CD14-positive monocyte (primary cell): Measurements from ENCODE around the gene ANAPC10. TPM values are rescaled to one million over a fixed set of nuclear protein-coding genes. Genes with fewer than 3 reads are reported as not detected.
A peak's percentile ranks its signal among the peaks of the same experiment; 100 is the strongest.

Experiments
- DNase-seq, 3 donors: peaks; one replicate each; pipeline ENCODE4 v3.0.0-alpha.2; 2011 to 2022
- H2AFZ ChIP-seq: 2 replicates; pipeline ENCODE4 v1.6.0; 2012; ENCODE audit warnings: mild to moderate bottlenecking, low read depth, low read length, inconsistent platforms; ENCODE audit not compliant: insufficient read depth, poor library complexity, severe bottlenecking
- H3K27ac ChIP-seq, 2 donors: 1 replicate in 1 of 2; 2 replicates in 1 of 2; pipeline ENCODE4 v1.5.1; 2012 to 2013; ENCODE audit warnings: low read length in 2 of 2, control low read depth in 1 of 2, inconsistent platforms in 1 of 2, low read depth in 1 of 2, mild to moderate bottlenecking in 1 of 2
- H3K27me3 ChIP-seq, 2 donors: one replicate each; pipeline versions ENCODE4 v1.6.0 to v1.6.1; 2011 to 2013; ENCODE audit warnings: low read length in 2 of 2; ENCODE audit not compliant: control insufficient read depth in 2 of 2, insufficient read depth in 2 of 2
- H3K36me3 ChIP-seq, 2 donors: replicated peaks in 1 of 2; 1 replicate in 1 of 2; 2 replicates in 1 of 2; pipeline versions ENCODE4 v1.5.1 to v1.6.1; 2012 to 2013; ENCODE audit warnings: low read length in 2 of 2, control low read depth in 1 of 2, inconsistent platforms in 1 of 2, mild to moderate bottlenecking in 1 of 2; ENCODE audit not compliant: insufficient read depth in 2 of 2, control insufficient read depth in 1 of 2
- H3K4me1 ChIP-seq, 2 donors: 1 replicate in 1 of 2; 2 replicates in 1 of 2; pipeline versions ENCODE4 v1.5.1 to v1.6.1; 2012 to 2013; ENCODE audit warnings: low read length in 2 of 2, control low read depth in 1 of 2, inconsistent platforms in 1 of 2, mild to moderate bottlenecking in 1 of 2, moderate library complexity in 1 of 2; ENCODE audit not compliant: insufficient read depth in 2 of 2, control insufficient read depth in 1 of 2
- H3K4me2 ChIP-seq: replicated peaks from 2 replicates; pipeline ENCODE3; 2012; ENCODE audit warnings: low read length, moderate library complexity, mild to moderate bottlenecking; ENCODE audit not compliant: poor library complexity, severe bottlenecking; ENCODE audit errors: extremely low read depth
- H3K4me3 ChIP-seq, 3 experiments: fragments of 200-600 bp in 1 of 3; sonication (generic) in 1 of 3; replicated peaks in 1 of 3; 1 replicate in 2 of 3; 2 replicates in 1 of 3; pipeline ENCODE4 v1.5.1; 2011 to 2013; ENCODE audit warnings: low read length in 3 of 3, mild to moderate bottlenecking in 3 of 3, control low read depth in 2 of 3, low read depth in 2 of 3, inconsistent platforms in 1 of 3, moderate library complexity in 1 of 3
- H3K79me2 ChIP-seq: 2 replicates; pipeline ENCODE4 v1.6.0; 2012; ENCODE audit warnings: mild to moderate bottlenecking, control low read depth, inconsistent platforms, low read length, moderate library complexity; ENCODE audit not compliant: insufficient read depth
- H3K9ac ChIP-seq: 2 replicates; pipeline ENCODE4 v1.6.0; 2017; ENCODE audit warnings: low read length, mild to moderate bottlenecking; ENCODE audit not compliant: insufficient read depth, poor library complexity, severe bottlenecking
- H3K9me3 ChIP-seq, 2 donors: replicated peaks in 1 of 2; 1 replicate in 1 of 2; 2 replicates in 1 of 2; pipeline versions ENCODE4 v1.5.1 to v1.6.1; 2012 to 2013; ENCODE audit warnings: low read length in 2 of 2, control low read depth in 1 of 2; ENCODE audit not compliant: control insufficient read depth in 1 of 2, insufficient read depth in 1 of 2
- H4K20me1 ChIP-seq: 2 replicates; pipeline ENCODE4 v1.6.0; 2012; ENCODE audit warnings: mild to moderate bottlenecking, low read length, control low read depth, moderate library complexity; ENCODE audit not compliant: insufficient read depth
- H3K27ac Mint-ChIP-seq, 7 donors: one replicate each; pipeline ENCODE4 v1.8.0; 2020; ENCODE audit warnings: mild to moderate bottlenecking in 7 of 7, mixed read lengths in 7 of 7, moderate library complexity in 6 of 7, inconsistent platforms in 2 of 7
- H3K27me3 Mint-ChIP-seq, 3 donors: one replicate each; pipeline ENCODE4 v1.8.0; 2021 to 2022; ENCODE audit warnings: low read depth in 3 of 3, mild to moderate bottlenecking in 3 of 3, mixed read lengths in 3 of 3, moderate library complexity in 3 of 3, inconsistent platforms in 1 of 3
- H3K36me3 Mint-ChIP-seq, 2 donors: one replicate each; pipeline ENCODE4 v1.8.0; 2020; ENCODE audit warnings: mixed read lengths in 2 of 2, inconsistent platforms in 1 of 2, mild to moderate bottlenecking in 1 of 2
- H3K4me1 Mint-ChIP-seq: one replicate; pipeline ENCODE4 v1.8.0; 2020; ENCODE audit warnings: mild to moderate bottlenecking, mixed read lengths
- H3K4me3 Mint-ChIP-seq, 2 donors: one replicate each; pipeline ENCODE4 v1.8.0; 2020; ENCODE audit warnings: mild to moderate bottlenecking in 2 of 2, mixed read lengths in 2 of 2, moderate library complexity in 1 of 2
- H3K9me3 Mint-ChIP-seq, 7 donors: one replicate each; pipeline ENCODE4 v1.8.0; 2020 to 2022; ENCODE audit warnings: mixed read lengths in 7 of 7, mild to moderate bottlenecking in 6 of 7, moderate library complexity in 6 of 7, inconsistent platforms in 2 of 7
- WGBS: methylation state at CpG from one replicate; pipeline ENCODE4 v1.1.5; 2013; ENCODE audit warnings: missing lambda C conversion rate; ENCODE audit not compliant: insufficient coverage; 5-methylcytosine and 5-hydroxymethylcytosine counted together
- intact Hi-C, 2 donors: fragments of 100-400 bp; cut with micrococcal nuclease; formaldehyde crosslinking; loops; one replicate each; pipeline versions ENCODE4 v1.15.0 to v1.15.1; 2023
- polyA plus RNA-seq, 3 donors: library from polyadenylated mRNA; depleted of rRNA in 1 of 3; unstranded in 2 of 3; stranded (reverse) in 1 of 3; fragments of 300-500 nt in 2 of 3; fragments of >200 nt in 1 of 3; fragmentation: Illumina TruSeq in 2 of 3; gene quantifications; 1 replicate in 2 of 3; 2 replicates in 1 of 3; pipeline ENCODE4 v1.2.3, GENCODE V29; 2012 to 2021
- TF ChIP-seq, protein P1 (sequence below): fragments of 200-600 bp; IDR thresholded peaks from one replicate; pipeline ENCODE4 v1.8.0; 2022; ENCODE audit warnings: antibody characterized with exemption, mild to moderate bottlenecking

The ANAPC10 gene
- polyA plus RNA-seq, 3 donors, result 11.1 to 25.4 (median 21.3) TPM

DNA sequence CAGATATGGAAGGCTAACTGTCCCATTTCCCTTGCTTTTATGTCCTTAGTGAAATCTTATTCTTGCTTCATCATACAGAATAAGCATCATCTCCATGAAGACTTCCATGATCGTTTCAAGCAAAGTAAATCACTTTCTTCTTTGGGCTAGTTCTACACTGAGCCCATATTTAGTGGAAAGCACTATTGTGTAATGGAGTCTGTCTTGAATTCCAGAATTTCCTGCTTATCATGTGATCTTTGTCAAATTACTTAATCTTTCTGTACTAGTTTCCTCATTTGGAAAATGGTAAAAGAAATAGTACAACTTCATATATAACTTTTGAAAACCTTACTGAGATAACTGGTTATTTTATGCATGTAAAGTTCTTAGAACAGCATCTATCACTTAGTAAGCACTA, 7.6 kb downstream of the ANAPC10 start:
- H3K27ac Mint-ChIP-seq, result peak overlapping the region in 1 of 7 donors; percentile 18
- intact Hi-C loops, result loop anchor here in 1 of 2 donors (10.0 kb wide), 1 partner anchor 1576 kb away; the partner anchor contains the start of gene SMARCA5
- peaks cover 62% of the 10 kb centered on the region for H3K79me2 ChIP-seq
- H4K20me1 ChIP-seq, result no peaks in the 10 kb centered on the region
- no peak overlapping the region for H3K4me3 ChIP-seq
- peaks cover 10 to 20% (median 16%) of the 10 kb centered on the region in 7 donors for H3K9me3 Mint-ChIP-seq
- H3K36me3 Mint-ChIP-seq, result peaks cover 64 to 86% of the 10 kb centered on the region in 2 donors
- H3K27me3 Mint-ChIP-seq, result no peaks in the 10 kb centered on the region
- H3K4me2 ChIP-seq, result no peak overlapping the region
- H3K27ac ChIP-seq, result peak overlapping the region in 1 of 2 donors; percentile 46
- peaks cover 8 to 10% of the 10 kb centered on the region in 2 donors for H3K9me3 ChIP-seq
- peaks cover 5 to 6% of the 10 kb centered on the region in 2 donors for H3K4me1 ChIP-seq
- H3K27me3 ChIP-seq, result no peaks in the 10 kb centered on the region
- peaks cover 22% of the 10 kb centered on the region for H3K4me1 Mint-ChIP-seq
- peaks cover 51 to 80% of the 10 kb centered on the region in 2 donors for H3K36me3 ChIP-seq
- peak in 2 of 3 donors; percentile 10 to 41 for DNase-seq
- TF ChIP-seq, protein P1, sequence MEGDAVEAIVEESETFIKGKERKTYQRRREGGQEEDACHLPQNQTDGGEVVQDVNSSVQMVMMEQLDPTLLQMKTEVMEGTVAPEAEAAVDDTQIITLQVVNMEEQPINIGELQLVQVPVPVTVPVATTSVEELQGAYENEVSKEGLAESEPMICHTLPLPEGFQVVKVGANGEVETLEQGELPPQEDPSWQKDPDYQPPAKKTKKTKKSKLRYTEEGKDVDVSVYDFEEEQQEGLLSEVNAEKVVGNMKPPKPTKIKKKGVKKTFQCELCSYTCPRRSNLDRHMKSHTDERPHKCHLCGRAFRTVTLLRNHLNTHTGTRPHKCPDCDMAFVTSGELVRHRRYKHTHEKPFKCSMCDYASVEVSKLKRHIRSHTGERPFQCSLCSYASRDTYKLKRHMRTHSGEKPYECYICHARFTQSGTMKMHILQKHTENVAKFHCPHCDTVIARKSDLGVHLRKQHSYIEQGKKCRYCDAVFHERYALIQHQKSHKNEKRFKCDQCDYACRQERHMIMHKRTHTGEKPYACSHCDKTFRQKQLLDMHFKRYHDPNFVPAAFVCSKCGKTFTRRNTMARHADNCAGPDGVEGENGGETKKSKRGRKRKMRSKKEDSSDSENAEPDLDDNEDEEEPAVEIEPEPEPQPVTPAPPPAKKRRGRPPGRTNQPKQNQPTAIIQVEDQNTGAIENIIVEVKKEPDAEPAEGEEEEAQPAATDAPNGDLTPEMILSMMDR, result no peak
- no peak overlapping the region for H3K9ac ChIP-seq
- no peak overlapping the region for H3K4me3 Mint-ChIP-seq
- no CpG with 5 or more reads among the region's 1 CpG for WGBS
- no peak overlapping the region for H2AFZ ChIP-seq

DNA sequence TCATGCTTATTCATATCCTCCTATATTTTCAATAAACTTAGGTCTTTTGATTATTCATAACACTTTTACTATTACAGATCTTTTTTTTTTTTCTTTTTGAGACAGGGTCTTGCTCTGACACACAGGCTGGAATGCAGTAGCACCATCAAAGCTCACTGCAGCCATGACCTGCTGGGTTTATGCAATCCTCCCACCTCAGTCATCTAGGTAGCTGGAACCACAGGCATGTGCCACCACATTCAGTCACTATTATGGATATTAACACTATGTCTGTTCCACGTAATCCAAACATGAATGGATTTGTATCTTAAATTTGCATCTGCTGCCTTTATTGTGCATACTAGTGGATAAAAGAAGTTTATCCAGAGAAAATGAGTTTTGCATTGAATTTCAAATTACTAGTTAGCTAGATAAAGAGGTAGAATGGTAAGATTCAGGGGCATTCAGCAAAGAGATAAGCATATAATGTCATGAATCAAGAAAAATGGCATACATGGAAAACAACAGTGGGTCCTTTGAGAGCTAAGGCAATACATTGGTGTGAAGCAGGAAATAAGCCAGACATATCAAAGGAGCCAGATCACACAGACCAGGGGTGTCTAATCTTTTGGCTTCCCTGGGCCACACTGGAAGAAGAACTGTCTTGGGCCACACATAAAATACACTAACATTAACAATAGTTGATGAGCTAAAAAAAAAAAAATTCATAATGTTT, 13.9 kb downstream of the ANAPC10 start:
- no peak overlapping the region for H3K27ac Mint-ChIP-seq
- Histone ChIP-seq H3K4me1 (peaks cover 0 to 5% of the 10 kb centered on the region in 2 donors), H3K9me3 (no peaks in the 10 kb centered on the region), H3K27me3 (no peaks in the 10 kb centered on the region), H3K27ac (no peak overlapping the region), H3K79me2 (peaks cover 42% of the 10 kb centered on the region), H3K9ac (no peak overlapping the region), H2AFZ (no peak overlapping the region), H3K4me2 (no peak overlapping the region), H3K4me3 (no peak overlapping the region), H4K20me1 (no peaks in the 10 kb centered on the region), H3K36me3 (peaks cover 23 to 57% of the 10 kb centered on the region in 2 donors)
- TF ChIP-seq, protein P1, result no peak
- DNase-seq, result no peak
- no peaks in the 10 kb centered on the region for H3K27me3 Mint-ChIP-seq
- H3K4me1 Mint-ChIP-seq, result peaks cover 11% of the 10 kb centered on the region
- H3K36me3 Mint-ChIP-seq, result peaks cover 41 to 61% of the 10 kb centered on the region in 2 donors
- intact Hi-C loops, result no loop called here
- H3K9me3 Mint-ChIP-seq, result peaks cover 0 to 2% (median 0%) of the 10 kb centered on the region in 7 donors
- H3K4me3 Mint-ChIP-seq, result no peak overlapping the region
- no CpG with 5 or more reads among the region's 1 CpG for WGBS
